Suprapubic skin (tissue), 2 donors: ENCODE results near the gene GGCX.

Experiments
- EP300 ChIP-seq: sonication (generic); formaldehyde crosslinking; IDR thresholded peaks from one replicate; pipeline ENCODE4 v1.6.1; 2017; ENCODE audit warnings: antibody characterized with exemption
- POLR2A ChIP-seq, 2 donors: fragments of 450-650 bp; IDR thresholded peaks; one replicate each; pipeline ENCODE4 v1.6.1; 2017; ENCODE audit warnings: antibody characterized with exemption in 2 of 2, mild to moderate bottlenecking in 2 of 2, moderate library complexity in 2 of 2

GRCh38 chr2:85589181-85589580, 27.9 kb upstream of the GGCX start:
- TF ChIP-seq EP300, result no peak
- TF ChIP-seq POLR2A (IDR thresholded peaks at IDR 0.05), result no peak
